ENCODE data around the gene TRMT13. TPM values are rescaled to one million over a fixed set of nuclear protein-coding genes. Genes with fewer than 3 reads are reported as not detected.

The TRMT13 gene, protein sequence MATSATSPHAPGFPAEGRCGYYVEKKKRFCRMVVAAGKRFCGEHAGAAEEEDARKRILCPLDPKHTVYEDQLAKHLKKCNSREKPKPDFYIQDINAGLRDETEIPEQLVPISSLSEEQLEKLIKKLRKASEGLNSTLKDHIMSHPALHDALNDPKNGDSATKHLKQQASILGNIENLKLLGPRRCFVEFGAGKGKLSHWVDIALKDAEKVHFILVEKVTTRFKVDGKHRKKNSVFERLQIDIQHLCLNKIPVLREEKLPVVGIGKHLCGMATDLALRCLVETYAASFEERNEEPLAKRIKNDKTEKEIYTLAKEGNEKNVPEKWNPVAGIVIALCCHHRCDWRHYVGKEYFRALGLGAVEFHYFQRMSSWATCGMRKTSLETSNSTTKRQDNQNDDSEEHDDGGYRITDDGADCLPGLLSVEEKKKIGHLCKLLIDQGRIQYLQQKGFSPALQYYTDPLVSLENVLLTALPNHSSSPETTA
- polyA plus RNA-seq (2011; rRNA removed), result 6.2 and 14.0 TPM in 2 replicates
- 2.6 and 4.1 TPM in 2 replicates for polyA minus RNA-seq (2011; rRNA and poly(A)+ RNA removed)

DNA sequence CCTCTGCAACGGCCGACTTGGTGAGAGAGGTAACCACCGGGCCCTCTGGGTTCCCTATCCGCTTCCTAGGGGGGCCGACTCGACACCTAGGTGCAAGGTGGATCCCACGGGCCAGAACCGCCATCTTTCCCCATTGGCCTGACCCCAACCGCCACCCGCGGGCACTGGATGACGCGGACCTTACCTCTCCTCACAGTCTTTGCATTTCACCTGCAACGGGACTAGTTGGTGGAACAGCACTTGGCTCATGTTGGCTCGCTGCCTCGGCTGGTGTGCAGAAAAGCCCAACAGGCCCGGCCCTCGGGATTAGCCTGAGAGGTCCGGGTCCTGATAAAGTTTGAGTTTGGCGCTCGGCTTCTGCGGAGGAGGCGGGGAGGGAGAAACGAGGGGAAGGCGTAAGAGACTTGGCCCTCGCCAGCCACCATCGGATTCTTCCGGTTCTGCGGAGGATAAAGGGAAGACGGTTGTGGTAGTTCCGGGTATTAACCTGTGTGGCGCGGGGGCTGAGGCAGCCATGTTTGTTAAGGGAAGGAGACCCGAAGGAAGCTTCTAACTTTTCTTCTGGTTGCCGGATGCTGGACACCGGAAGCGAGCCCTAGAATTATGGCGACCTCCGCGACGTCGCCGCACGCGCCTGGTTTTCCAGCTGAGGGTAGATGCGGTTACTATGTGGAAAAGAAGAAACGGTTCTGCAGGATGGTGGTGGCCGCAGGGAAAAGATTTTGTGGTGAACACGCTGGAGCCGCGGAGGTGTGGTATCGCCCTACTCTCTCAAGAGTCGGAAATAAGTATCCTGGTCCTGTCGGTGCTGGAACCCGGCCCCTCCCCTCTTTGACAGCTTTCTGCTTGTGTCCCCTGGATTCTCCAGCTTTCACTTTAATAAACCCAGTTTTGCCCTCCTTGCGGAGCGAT is at the start of gene TRMT13, which contains the start of gene SASS6:
Gene TRMT13 (plus strand): TSS at position 598 of the 912 bp plus-strand sequence. CDS start 6 bp downstream, at position 604.
Gene SASS6 (minus strand): TSS at position 365 of the 912 bp plus-strand sequence. CDS start 116 bp downstream, at position 249.
- CTCF ChIA-PET, result interaction anchor here (1.2 kb wide), 1 partner anchor 9 kb away, joined by 3 read pairs; no protein-coding TSS in a partner anchor
- no peaks in the 10 kb centered on the region; the same call in 1 of the 2 replicates for H3K36me3 ChIP-seq (ENCODE audit: control insufficient read depth, insufficient read depth, low read length)
- H3K27me3 ChIP-seq (ENCODE audit: control insufficient read depth, insufficient read depth, low read length), result no peaks in the 10 kb centered on the region
- H3K4me3 ChIP-seq (ENCODE audit: low read depth, low read length), result peak within 1 kb of the TSS; percentile 75
- peak; percentile 94 for DNase-seq (ENCODE audit: low read depth)
- TF ChIP-seq, protein P1, sequence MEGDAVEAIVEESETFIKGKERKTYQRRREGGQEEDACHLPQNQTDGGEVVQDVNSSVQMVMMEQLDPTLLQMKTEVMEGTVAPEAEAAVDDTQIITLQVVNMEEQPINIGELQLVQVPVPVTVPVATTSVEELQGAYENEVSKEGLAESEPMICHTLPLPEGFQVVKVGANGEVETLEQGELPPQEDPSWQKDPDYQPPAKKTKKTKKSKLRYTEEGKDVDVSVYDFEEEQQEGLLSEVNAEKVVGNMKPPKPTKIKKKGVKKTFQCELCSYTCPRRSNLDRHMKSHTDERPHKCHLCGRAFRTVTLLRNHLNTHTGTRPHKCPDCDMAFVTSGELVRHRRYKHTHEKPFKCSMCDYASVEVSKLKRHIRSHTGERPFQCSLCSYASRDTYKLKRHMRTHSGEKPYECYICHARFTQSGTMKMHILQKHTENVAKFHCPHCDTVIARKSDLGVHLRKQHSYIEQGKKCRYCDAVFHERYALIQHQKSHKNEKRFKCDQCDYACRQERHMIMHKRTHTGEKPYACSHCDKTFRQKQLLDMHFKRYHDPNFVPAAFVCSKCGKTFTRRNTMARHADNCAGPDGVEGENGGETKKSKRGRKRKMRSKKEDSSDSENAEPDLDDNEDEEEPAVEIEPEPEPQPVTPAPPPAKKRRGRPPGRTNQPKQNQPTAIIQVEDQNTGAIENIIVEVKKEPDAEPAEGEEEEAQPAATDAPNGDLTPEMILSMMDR (IDR thresholded peaks at IDR 0.05; ENCODE audit: insufficient read depth, low read depth, low read length), result no peak
- POLR2A ChIA-PET, result interaction anchor here (0.6 kb wide), 1 partner anchor 13 kb away, joined by 3 read pairs; no protein-coding TSS in a partner anchor

DNA sequence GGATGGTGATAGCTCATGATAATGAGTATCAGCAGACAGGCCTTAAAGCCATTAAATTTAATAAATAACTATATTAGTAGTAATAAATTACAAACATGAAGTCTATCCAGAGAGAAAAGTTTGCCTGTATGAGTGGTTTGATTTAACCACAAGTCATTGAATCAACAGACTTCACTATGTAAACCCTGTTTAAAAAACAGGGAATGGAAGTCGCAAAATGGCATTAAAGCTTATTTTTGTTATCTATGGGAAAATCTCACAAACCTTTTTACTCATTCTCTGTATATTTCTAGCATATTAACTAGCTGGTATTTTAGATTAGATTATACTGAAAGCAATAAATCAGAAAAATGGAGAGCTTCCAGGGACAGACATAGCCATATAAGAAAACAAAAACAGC is 45.6 kb upstream of the TRMT13 start:
- Histone ChIP-seq H3K36me3 (ENCODE audit: control insufficient read depth, insufficient read depth, low read length) (no peaks in the 10 kb centered on the region; the same call in 1 of the 2 replicates), H3K4me3 (ENCODE audit: low read depth, low read length) (no peak overlapping the region), H3K27me3 (ENCODE audit: control insufficient read depth, insufficient read depth, low read length) (no peaks in the 10 kb centered on the region)
- CTCF ChIA-PET, result interaction anchor here (0.9 kb wide), 1 partner anchor 11 kb away, joined by 3 read pairs; no protein-coding TSS in a partner anchor
- TF ChIP-seq, protein P1 (IDR thresholded peaks at IDR 0.05; ENCODE audit: insufficient read depth, low read depth, low read length), result no peak
- POLR2A ChIA-PET, result no interaction called here
- no peak for DNase-seq (ENCODE audit: low read depth)

DNA sequence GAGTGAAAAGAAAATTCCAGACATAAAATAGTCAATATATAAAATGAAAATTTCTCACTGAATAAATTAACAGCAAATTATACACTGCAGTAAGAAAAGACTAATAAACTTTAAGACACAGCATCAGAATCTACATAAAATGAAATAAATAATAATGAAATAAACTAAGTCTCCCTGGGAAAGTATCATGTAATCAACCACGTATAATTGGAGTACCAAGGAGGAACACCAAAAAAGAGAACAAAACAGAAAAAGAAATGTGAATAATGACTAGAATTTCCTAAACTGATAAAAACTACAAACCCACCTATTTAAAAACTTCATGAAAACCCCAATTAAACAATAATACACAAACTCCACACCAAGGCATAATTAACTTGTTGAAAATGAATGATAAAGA is 43.9 kb upstream of the TRMT13 start:
- TF ChIP-seq, protein P1 (IDR thresholded peaks at IDR 0.05; ENCODE audit: insufficient read depth, low read depth, low read length), result no peak
- H3K36me3 ChIP-seq (ENCODE audit: control insufficient read depth, insufficient read depth, low read length), result no peaks in the 10 kb centered on the region; the same call in 1 of the 2 replicates
- POLR2A ChIA-PET, result no interaction called here
- CTCF ChIA-PET, result no interaction called here
- DNase-seq (ENCODE audit: low read depth), result no peak
- H3K4me3 ChIP-seq (ENCODE audit: low read depth, low read length), result no peak overlapping the region
- H3K27me3 ChIP-seq (ENCODE audit: control insufficient read depth, insufficient read depth, low read length), result no peaks in the 10 kb centered on the region

DNA sequence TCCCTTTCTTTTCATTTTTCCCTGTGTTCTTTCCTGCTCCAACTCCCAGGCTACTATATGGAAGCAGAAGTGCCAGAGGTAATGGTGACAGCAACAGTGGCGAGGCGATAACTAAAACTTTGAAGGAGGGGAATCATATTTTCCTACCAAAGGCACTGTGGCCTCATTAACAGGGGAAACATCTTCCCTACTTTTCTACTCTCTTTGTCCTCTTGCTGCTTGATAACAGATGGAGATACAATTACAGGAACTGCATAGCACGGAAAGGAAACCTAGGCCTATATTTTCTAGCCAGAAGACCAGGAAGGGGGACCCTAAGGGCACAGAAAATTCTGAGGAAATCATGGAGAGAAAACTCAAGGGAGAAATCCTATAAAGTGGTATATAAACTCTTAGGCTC is 42.5 kb upstream of the TRMT13 start:
- POLR2A ChIA-PET, result no interaction called here
- no peak overlapping the region for H3K4me3 ChIP-seq (ENCODE audit: low read depth, low read length)
- DNase-seq (ENCODE audit: low read depth), result no peak
- TF ChIP-seq, protein P1 (IDR thresholded peaks at IDR 0.05; ENCODE audit: insufficient read depth, low read depth, low read length), result no peak
- CTCF ChIA-PET, result no interaction called here
- no peaks in the 10 kb centered on the region for H3K27me3 ChIP-seq (ENCODE audit: control insufficient read depth, insufficient read depth, low read length)
- H3K36me3 ChIP-seq (ENCODE audit: control insufficient read depth, insufficient read depth, low read length), result no peaks in the 10 kb centered on the region; the same call in 1 of the 2 replicates
